HG03378 (cell line): ENCODE measurements around the gene CPLX1.
"Not testable (repeated sequence)": the region's sequence is repeated elsewhere in the genome, so short reads cannot be mapped to it uniquely, and the experiment has no call there.

Experiments
- ATAC-seq: cut with Tn5 transposase; IDR thresholded peaks from one replicate; pipeline ENCODE4 v1.9.1; 2021; ENCODE audit warnings: mild to moderate bottlenecking, moderate library complexity; ENCODE audit not compliant: unreplicated experiment

The CPLX1 gene

GRCh38 chr4:762211-763190 is 63.4 kb downstream of the CPLX1 start:
- no peak for ATAC-seq

DNA sequence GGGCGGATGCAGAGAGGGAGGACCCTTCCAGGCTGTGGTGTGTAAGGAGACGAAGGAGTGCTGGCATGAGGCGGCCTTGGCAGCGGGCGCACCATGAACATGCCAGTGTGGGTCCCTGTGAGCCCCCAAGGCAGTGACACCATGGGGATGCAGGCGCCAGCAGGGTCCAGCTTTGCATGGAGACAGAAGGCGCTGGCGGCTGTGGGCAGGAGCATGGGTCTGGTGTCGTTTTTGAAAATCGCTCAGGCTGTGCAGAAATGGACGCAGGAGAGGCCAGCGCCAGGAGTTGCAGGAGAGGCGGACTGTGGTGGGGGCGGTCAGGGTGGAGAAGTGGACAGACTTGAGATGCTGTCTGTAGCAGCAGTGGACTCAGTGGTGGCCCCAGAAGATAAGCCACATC is 64.2 kb downstream of the CPLX1 start:
- no peak for ATAC-seq

GRCh38 chr4:761086-761485 is 64.8 kb downstream of the CPLX1 start:
- no peak for ATAC-seq

DNA sequence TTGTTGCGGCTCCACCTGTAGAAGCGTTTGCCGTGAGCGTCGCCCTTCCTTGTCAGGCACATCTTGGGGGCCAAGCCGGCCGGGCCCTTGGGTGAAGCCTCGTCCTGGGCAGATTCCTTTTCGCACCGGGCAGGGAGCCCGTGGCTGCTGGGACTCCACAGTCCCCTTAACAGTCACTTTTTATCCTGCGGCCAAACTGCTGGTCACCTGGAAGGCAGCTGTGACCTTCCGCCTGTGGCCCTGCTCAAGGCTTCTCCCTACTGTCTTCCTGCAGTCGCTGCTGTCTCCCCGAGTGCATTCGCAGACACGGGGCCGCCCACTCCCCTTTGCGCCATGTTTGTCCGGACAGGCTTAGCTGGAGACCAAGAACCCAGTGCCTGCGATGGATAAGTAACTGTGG is 65.3 kb downstream of the CPLX1 start:
- no peak for ATAC-seq

DNA sequence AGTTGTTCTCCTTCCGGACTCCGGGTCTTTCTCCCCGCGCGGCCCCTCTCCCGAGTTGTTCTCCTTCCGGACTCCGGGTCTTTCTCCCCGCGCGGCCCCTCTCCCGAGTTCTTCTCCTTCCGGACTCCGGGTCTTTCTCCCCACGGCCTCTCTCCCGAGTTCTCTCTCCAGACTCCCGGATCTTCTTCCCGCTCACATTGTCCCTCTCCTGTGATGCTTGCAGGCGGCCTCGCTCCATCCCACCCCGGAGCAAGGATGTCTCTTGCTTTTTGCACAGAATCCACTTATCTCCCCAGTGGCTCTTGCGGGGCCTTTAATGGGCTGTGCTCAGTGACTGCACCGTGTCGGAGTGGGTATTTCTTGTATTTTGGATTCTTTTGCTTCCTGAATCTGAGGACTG is 66.1 kb downstream of the CPLX1 start:
- not testable (repeated sequence) for ATAC-seq

DNA sequence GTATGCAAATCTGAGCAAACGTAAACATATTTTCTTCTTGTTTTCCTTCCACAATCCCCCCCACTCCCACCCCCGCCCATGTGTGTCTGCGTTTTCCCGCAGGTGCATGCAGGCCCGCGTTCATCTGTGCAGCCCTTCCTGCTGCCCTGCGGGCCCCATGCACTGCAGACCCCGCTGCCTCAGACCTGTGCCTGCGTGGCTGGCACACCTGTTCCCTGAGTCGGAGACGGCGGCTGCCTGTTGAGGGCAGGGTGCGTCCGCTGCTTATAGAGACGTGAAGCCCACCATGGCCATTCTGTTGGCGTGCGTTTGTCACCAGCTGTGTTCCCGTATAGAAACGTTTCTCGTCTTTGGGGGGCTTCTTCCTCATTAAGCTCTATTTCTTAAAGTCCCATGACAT is 68.8 kb downstream of the CPLX1 start:
- no peak for ATAC-seq

GRCh38 chr4:754221-755120 is 71.5 kb downstream of the CPLX1 start:
- no peak for ATAC-seq

GRCh38 chr4:753186-753585 is 72.7 kb downstream of the CPLX1 start:
- not testable (repeated sequence) for ATAC-seq

DNA sequence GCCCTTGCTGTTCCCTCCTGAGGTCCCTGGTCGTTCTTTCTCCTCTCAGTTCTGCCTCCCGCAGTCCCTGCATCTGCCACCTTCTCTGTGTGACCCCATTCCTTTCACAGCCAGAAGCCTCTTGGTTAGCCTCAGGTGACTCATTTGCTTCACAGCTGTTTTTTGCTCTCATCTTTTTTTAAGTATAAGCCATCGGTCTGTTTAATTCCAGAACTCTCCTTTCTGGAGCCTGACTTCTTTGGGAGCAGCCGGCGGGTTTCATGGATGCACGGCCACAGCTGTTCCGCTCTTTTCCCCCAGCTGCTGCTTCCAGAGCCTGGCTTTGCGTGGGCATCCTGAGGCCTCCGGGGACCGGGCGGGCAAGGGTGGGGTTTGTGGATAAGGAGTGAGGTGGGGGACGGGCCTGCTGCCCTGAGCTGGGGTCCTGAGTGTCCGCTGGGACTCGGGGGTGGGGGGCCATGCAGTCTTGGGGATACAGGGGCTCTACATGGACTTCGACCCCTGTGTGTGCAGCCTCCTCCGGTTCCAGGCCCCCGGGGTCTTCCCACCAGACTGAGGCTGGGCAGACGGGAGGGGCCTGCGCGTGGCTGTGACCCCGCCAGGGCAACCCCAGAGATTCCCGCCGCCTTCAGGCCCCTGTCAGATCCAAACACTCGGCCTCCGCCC is 73.6 kb downstream of the CPLX1 start:
- ATAC-seq = no peak

- no peak for ATAC-seq
These were observed 74.3 kb downstream of the CPLX1 start for GRCh38 chr4:751676-752075.

DNA sequence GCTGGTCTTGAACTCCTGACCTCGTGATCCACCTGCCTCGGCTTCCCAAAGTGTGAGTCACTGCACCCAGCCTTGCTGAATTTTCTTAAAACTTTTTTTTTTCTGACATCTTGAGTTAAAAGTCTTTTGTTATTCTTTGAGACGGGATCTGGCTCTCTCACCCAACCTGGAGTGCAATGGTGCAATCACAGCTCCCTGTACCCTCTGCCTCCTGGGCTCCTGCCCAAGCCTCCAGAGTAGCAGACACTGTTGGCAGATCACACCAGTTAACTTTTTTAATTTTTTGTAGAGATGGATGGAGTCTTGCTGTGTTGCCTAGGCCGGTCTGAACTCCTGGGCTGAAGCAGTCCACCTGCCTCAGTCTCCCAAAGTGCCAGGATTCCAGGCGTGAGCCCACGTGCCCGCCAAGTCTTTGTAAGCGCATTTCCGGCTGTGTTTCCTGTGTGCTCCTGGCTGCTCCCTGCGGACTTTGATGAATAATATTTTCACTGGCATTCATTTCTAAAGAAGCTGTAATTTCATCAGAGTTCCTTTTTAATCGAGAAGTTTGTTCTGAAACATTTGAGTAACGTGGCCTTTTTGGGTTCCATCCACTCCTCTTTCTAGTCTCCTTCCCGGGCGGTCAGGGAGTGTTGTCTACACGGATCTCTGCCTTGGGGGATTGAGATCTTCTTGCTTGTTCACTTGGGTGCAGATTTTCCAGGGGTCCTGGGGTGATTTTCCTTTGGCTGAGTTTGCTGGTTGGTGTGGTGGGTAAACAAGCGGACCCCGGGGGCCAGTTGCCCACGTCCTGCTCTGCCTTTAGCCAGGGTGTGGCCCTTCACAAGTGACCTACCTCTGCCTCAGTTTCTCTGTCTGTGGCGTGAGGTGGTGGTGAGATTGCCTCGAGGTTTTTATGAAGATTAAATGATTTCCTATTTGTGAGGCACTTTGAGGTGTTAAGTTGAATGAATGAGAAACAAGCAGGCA is 75.9 kb downstream of the CPLX1 start:
- ATAC-seq = no peak

GRCh38 chr4:748461-748860 is 77.5 kb downstream of the CPLX1 start:
- ATAC-seq = no peak

GRCh38 chr4:747546-748170 is 78.3 kb downstream of the CPLX1 start:
- ATAC-seq = no peak

- ATAC-seq = no peak
These were observed 81.6 kb downstream of the CPLX1 start for GRCh38 chr4:744212-744841.

DNA sequence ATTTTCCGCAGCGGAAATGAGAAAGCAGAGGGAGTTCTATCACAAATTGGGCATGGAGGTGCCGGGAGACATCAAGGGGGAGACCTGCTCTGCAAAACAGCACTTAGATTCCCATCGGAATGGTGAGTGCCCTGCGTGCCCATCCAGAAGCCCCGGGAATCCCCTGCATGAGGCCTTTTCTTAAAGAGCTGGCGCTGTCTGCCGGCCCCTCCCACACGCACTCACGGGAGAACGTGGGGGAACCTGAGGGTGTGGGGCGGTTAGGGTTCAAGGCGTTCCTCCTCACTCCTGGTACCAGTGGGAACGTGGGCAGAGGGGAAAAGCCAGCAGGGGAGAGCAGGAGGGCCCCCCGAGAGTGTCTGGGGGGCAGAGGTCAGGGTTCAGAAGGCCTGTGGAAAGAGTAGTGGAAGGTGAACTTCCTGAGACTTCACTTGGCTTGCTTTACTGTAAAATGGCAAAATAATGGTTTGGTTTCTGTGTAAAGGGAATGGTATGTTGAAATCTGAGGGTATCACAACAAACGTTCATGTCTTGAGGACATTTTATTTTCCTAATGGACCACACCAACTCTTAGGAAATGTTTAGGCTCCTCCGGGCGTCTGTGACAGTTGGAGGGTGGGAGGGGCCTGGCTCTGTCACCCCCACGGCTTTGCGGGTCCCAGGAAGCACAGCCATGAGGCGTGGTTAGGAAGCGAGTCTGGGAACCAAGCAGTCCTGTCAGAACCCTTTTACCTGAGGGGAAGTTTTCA is 82.3 kb downstream of the CPLX1 start:
- ATAC-seq = no peak

GRCh38 chr4:742742-743311 is 83.1 kb downstream of the CPLX1 start:
- ATAC-seq = no peak

- no peak for ATAC-seq
These were observed 83.7 kb downstream of the CPLX1 start for GRCh38 chr4:742096-742741.
